Transverse colon (tissue), 4 donors: ENCODE data around the gene RTKN2. TPM values are rescaled to one million over a fixed set of nuclear protein-coding genes. Genes with fewer than 3 reads are reported as not detected.

Experiments
- DNase-seq: peaks from one replicate; pipeline ENCODE4 v3.0.0-alpha.2; 2019
- H3K27ac ChIP-seq, 4 donors: fragments of 200-600 bp; sonication (generic); 2 replicates each; pipeline ENCODE4 v1.5.1; 2016 to 2018; ENCODE audit warnings: inconsistent platforms in 4 of 4
- H3K27me3 ChIP-seq: fragments of 200-600 bp; sonication (generic); 2 replicates; pipeline ENCODE4 v1.5.1; 2017; ENCODE audit warnings: inconsistent platforms
- H3K36me3 ChIP-seq, 4 donors: fragments of 200-600 bp; sonication (generic); 2 replicates each; pipeline ENCODE4 v1.5.1; 2017 to 2019; ENCODE audit warnings: inconsistent platforms in 4 of 4
- H3K4me1 ChIP-seq, 4 donors: fragments of 200-600 bp; sonication (generic); 2 replicates each; pipeline ENCODE4 v1.5.1; 2017 to 2020; ENCODE audit warnings: inconsistent platforms in 4 of 4
- H3K4me3 ChIP-seq, 4 donors: fragments of 200-600 bp; sonication (generic); 1 replicate in 1 of 4; 2 replicates in 3 of 4; pipeline versions ENCODE4 v1.5.1 to v1.6.1; 2017 to 2019; ENCODE audit warnings: inconsistent platforms in 4 of 4
- H3K9me3 ChIP-seq, 2 donors: fragments of 200-600 bp; sonication (generic); 2 replicates each; pipeline ENCODE4 v1.5.1; 2017 to 2019; ENCODE audit warnings: inconsistent platforms in 2 of 2
- EP300 ChIP-seq: sonication (generic); formaldehyde crosslinking; IDR thresholded peaks from one replicate; pipeline ENCODE4 v1.6.1; 2017; ENCODE audit warnings: antibody characterized with exemption, low read depth
- POLR2A ChIP-seq: fragments of 450-650 bp; IDR thresholded peaks from one replicate; pipeline ENCODE4 v1.6.1; 2016; ENCODE audit warnings: antibody characterized with exemption, mild to moderate bottlenecking, moderate library complexity
- POLR2AphosphoS5 ChIP-seq, 3 donors: sonication (generic); formaldehyde crosslinking; IDR thresholded peaks; one replicate each; pipeline ENCODE4 v1.6.1; 2016; ENCODE audit warnings: antibody characterized with exemption in 3 of 3
- WGBS, 2 donors: methylation state at CpG; one replicate each; pipeline ENCODE4 v1.1.5; 2018; ENCODE audit warnings: low coverage in 1 of 2; 5-methylcytosine and 5-hydroxymethylcytosine counted together
- in situ Hi-C, 4 donors: fragments of 200-750 bp; cut with MboI; loops; one replicate each; pipeline versions ENCODE4 v1.15.0 to v1.15.1; 2017; ENCODE audit warnings: low sequenced_read_pairs in 3 of 4, low pct_ligation_motif_present in 1 of 4, low pct_unique_long_range_greater_than_20kb in 1 of 4
- intact Hi-C: fragments of 100-400 bp; cut with DNase I; formaldehyde crosslinking; loops from one replicate; pipeline ENCODE4 v1.15.1; 2023; ENCODE audit warnings: low total_unique reads
- total RNA-seq, 4 donors: library from RNA; depleted of rRNA; stranded (reverse); fragments of >200 nt; gene quantifications; one replicate each; pipeline ENCODE4 v1.1.0, GENCODE V29; 2016
- TF ChIP-seq, protein P1 (sequence below), 5 experiments: fragments of 200-600 bp in 3 of 5; fragments of 450-650 bp in 2 of 5; sonication (generic) in 3 of 5; IDR thresholded peaks; 1 replicate in 2 of 5; 2 replicates in 3 of 5; pipeline ENCODE4 v1.5.1; 2016 to 2017; ENCODE audit warnings: antibody characterized with exemption in 5 of 5, inconsistent platforms in 3 of 5, mild to moderate bottlenecking in 2 of 5, moderate library complexity in 1 of 5

Gene RTKN2
- total RNA-seq, 4 donors from 2014 or later: under 0.01 to 2.7 (median 0.68) TPM; not detected in 1

- no peak for DNase-seq
- intact Hi-C loops (no loop called here), in situ Hi-C loops (loop anchor here in 3 of 4 donors (10.0 to 25.0 kb wide), 3 partner anchors 194 to 477 kb away; no protein-coding TSS in a partner anchor)
- H3K4me3 ChIP-seq: no peak overlapping the region
- H3K4me1 ChIP-seq: peaks cover 0 to 42% (median 15%) of the 10 kb centered on the region in 4 donors
- no peaks in the 10 kb centered on the region for H3K27me3 ChIP-seq
- TF ChIP-seq EP300 (no peak), POLR2A (no peak), POLR2AphosphoS5 (IDR thresholded peaks at IDR 0.05) (no peak)
- TF ChIP-seq, protein P1, sequence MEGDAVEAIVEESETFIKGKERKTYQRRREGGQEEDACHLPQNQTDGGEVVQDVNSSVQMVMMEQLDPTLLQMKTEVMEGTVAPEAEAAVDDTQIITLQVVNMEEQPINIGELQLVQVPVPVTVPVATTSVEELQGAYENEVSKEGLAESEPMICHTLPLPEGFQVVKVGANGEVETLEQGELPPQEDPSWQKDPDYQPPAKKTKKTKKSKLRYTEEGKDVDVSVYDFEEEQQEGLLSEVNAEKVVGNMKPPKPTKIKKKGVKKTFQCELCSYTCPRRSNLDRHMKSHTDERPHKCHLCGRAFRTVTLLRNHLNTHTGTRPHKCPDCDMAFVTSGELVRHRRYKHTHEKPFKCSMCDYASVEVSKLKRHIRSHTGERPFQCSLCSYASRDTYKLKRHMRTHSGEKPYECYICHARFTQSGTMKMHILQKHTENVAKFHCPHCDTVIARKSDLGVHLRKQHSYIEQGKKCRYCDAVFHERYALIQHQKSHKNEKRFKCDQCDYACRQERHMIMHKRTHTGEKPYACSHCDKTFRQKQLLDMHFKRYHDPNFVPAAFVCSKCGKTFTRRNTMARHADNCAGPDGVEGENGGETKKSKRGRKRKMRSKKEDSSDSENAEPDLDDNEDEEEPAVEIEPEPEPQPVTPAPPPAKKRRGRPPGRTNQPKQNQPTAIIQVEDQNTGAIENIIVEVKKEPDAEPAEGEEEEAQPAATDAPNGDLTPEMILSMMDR (IDR thresholded peaks at IDR 0.05): no peak
- peak overlapping the region in 3 of 4 donors; percentile 42 to 55 (median 43) for H3K27ac ChIP-seq
- WGBS, 2 donors: 54 to 63% methylated on average over 1 of the region's 1 CpG
- no peaks in the 10 kb centered on the region for H3K36me3 ChIP-seq
- H3K9me3 ChIP-seq: no peaks in the 10 kb centered on the region
These were observed 29.8 kb downstream of the RTKN2 start for GRCh38 chr10:62238880-62239279.

- no peaks in the 10 kb centered on the region for H3K36me3 ChIP-seq
- H3K4me1 ChIP-seq: peaks cover 0 to 40% (median 13%) of the 10 kb centered on the region in 4 donors
- peak overlapping the region in 1 of 4 donors; percentile 42 for H3K27ac ChIP-seq
- TF ChIP-seq EP300 (no peak), POLR2A (no peak), POLR2AphosphoS5 (IDR thresholded peaks at IDR 0.05) (no peak)
- TF ChIP-seq, protein P1 (IDR thresholded peaks at IDR 0.05): no peak
- intact Hi-C loops (no loop called here), in situ Hi-C loops (loop anchor here in 3 of 4 donors (10.0 to 25.0 kb wide), 3 partner anchors 193 to 476 kb away; no protein-coding TSS in a partner anchor)
- no peaks in the 10 kb centered on the region for H3K9me3 ChIP-seq
- DNase-seq: no peak
- no peaks in the 10 kb centered on the region for H3K27me3 ChIP-seq
- H3K4me3 ChIP-seq: no peak overlapping the region
These were observed 30.7 kb downstream of the RTKN2 start for GRCh38 chr10:62237966-62238365.

- H3K4me1 ChIP-seq: peaks cover 0 to 40% (median 12%) of the 10 kb centered on the region in 4 donors
- intact Hi-C loops: no loop called here
- no peak overlapping the region for H3K4me3 ChIP-seq
- no peaks in the 10 kb centered on the region for H3K9me3 ChIP-seq
- no peaks in the 10 kb centered on the region for H3K36me3 ChIP-seq
- no peak overlapping the region for H3K27ac ChIP-seq
- WGBS, 2 donors: 82 to 87% methylated on average over 2 of the region's 2 CpGs
- no peak for DNase-seq
- TF ChIP-seq, protein P1 (IDR thresholded peaks at IDR 0.05): no peak
- no peak for TF ChIP-seq EP300
- no peak for TF ChIP-seq POLR2AphosphoS5 (IDR thresholded peaks at IDR 0.05)
- TF ChIP-seq POLR2A: no peak
- H3K27me3 ChIP-seq: no peaks in the 10 kb centered on the region
- in situ Hi-C loops: loop anchor here in 3 of 4 donors (10.0 to 25.0 kb wide), 3 partner anchors 193 to 475 kb away; no protein-coding TSS in a partner anchor
These were observed 31.1 kb downstream of the RTKN2 start for GRCh38 chr10:62237506-62237905.

- Histone ChIP-seq H3K27ac (no peak overlapping the region), H3K4me3 (no peak overlapping the region), H3K9me3 (no peaks in the 10 kb centered on the region), H3K27me3 (no peaks in the 10 kb centered on the region), H3K4me1 (peaks cover 0 to 29% (median 8%) of the 10 kb centered on the region in 4 donors), H3K36me3 (no peaks in the 10 kb centered on the region)
- in situ Hi-C loops (loop anchor here in 3 of 4 donors (10.0 to 25.0 kb wide), 3 partner anchors 189 to 472 kb away; no protein-coding TSS in a partner anchor), intact Hi-C loops (no loop called here)
- 45 to 52% methylated on average over 2 of the region's 2 CpGs for WGBS, 2 donors
- no peak for TF ChIP-seq POLR2AphosphoS5 (IDR thresholded peaks at IDR 0.05)
- TF ChIP-seq EP300: no peak
- no peak for TF ChIP-seq POLR2A
- TF ChIP-seq, protein P1 (IDR thresholded peaks at IDR 0.05): no peak
- no peak for DNase-seq
These were observed 34.5 kb downstream of the RTKN2 start for GRCh38 chr10:62234077-62234605.
